ENCODE data around the gene CDKAL1. TPM values are rescaled to one million over a fixed set of nuclear protein-coding genes. Genes with fewer than 3 reads are reported as not detected.

CDKAL1 gene
- total and polyA plus RNA-seq, 8 donors, result 3.4 to 36.7 (median 10.4) TPM

GRCh38 chr6:20790032-20790791 lies 256.0 kb downstream of the CDKAL1 start:
- TF ChIP-seq POLR2A (IDR thresholded peaks at IDR 0.05), result no peak
- no peak for TF ChIP-seq CTCF (IDR thresholded peaks at IDR 0.05)
- no peak for TF ChIP-seq POLR2AphosphoS5 (IDR thresholded peaks at IDR 0.05)
- no peak for TF ChIP-seq EP300 (IDR thresholded peaks at IDR 0.05)
- DNase-seq, result no peak
- 88 to 98% (median 94%) methylated on average over 9 of the region's 9 CpGs for WGBS, 5 donors
- Histone ChIP-seq H3K4me1 (peaks cover 7 to 11% (median 9%) of the 10 kb centered on the region in 4 donors), H3K36me3 (peaks cover 0 to 4% (median 0%) of the 10 kb centered on the region in 4 donors), H3K9me3 (no peaks in the 10 kb centered on the region), H3K4me3 (no peak overlapping the region), H3K27me3 (no peaks in the 10 kb centered on the region), H3K27ac (no peak overlapping the region)
- intact Hi-C loops (cut with DNase I; ENCODE audit: low total_unique reads), result no loop called here

DNA sequence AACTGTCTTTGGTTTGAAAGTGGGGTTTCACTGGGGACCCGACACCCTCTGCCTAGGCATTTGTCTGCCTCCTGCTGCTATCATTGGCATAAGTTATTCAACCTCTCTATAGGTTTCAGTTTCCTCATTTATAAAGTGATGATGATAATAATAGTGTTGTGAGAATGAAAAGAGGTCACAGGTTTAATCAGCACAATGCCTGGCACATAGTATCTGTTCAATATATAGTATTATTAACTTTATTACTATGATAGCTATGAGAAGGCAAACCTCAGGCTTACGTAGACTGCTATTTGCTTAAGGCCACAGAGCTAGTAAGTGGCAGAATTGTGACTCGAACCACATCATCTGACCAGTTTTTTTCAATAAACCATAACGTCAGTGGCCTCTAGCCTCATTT lies 256.8 kb downstream of the CDKAL1 start:
- no peaks in the 10 kb centered on the region for H3K9me3 ChIP-seq
- peaks cover 7 to 11% (median 9%) of the 10 kb centered on the region in 4 donors for H3K4me1 ChIP-seq
- intact Hi-C loops (cut with DNase I; ENCODE audit: low total_unique reads), result no loop called here
- H3K27ac ChIP-seq, result no peak overlapping the region
- WGBS, 5 donors, result 86 to 92% (median 90%) methylated on average over 4 of the region's 4 CpGs
- no peaks in the 10 kb centered on the region for H3K27me3 ChIP-seq
- H3K36me3 ChIP-seq, result peaks cover 0 to 4% (median 0%) of the 10 kb centered on the region in 4 donors
- no peak overlapping the region for H3K4me3 ChIP-seq
- TF ChIP-seq EP300 (IDR thresholded peaks at IDR 0.05) (no peak), CTCF (IDR thresholded peaks at IDR 0.05) (no peak), POLR2A (IDR thresholded peaks at IDR 0.05) (no peak), POLR2AphosphoS5 (IDR thresholded peaks at IDR 0.05) (no peak)
- no peak for DNase-seq

GRCh38 chr6:20791944-20792343 lies 257.7 kb downstream of the CDKAL1 start:
- intact Hi-C loops (cut with DNase I; ENCODE audit: low total_unique reads), result no loop called here
- WGBS, 5 donors, result 66 to 78% (median 74%) methylated on average over 2 of the region's 2 CpGs
- H3K4me3 ChIP-seq, result no peak overlapping the region
- no peaks in the 10 kb centered on the region for H3K9me3 ChIP-seq
- H3K27ac ChIP-seq, result no peak overlapping the region
- no peaks in the 10 kb centered on the region for H3K27me3 ChIP-seq
- TF ChIP-seq POLR2AphosphoS5 (IDR thresholded peaks at IDR 0.05) (no peak), POLR2A (IDR thresholded peaks at IDR 0.05) (no peak), EP300 (IDR thresholded peaks at IDR 0.05) (no peak), CTCF (IDR thresholded peaks at IDR 0.05) (no peak)
- no peaks in the 10 kb centered on the region for H3K36me3 ChIP-seq
- no peak for DNase-seq
- peaks cover 7 to 11% (median 9%) of the 10 kb centered on the region in 4 donors for H3K4me1 ChIP-seq

GRCh38 chr6:20793174-20793573 lies 258.9 kb downstream of the CDKAL1 start:
- Histone ChIP-seq H3K4me1 (peaks cover 4 to 9% (median 6%) of the 10 kb centered on the region in 4 donors), H3K36me3 (no peaks in the 10 kb centered on the region), H3K27me3 (no peaks in the 10 kb centered on the region), H3K4me3 (no peak overlapping the region), H3K27ac (no peak overlapping the region), H3K9me3 (no peaks in the 10 kb centered on the region)
- WGBS, 5 donors, result 75 to 89% (median 78%) methylated on average over 5 of the region's 5 CpGs
- no peak for DNase-seq
- intact Hi-C loops (cut with DNase I; ENCODE audit: low total_unique reads), result no loop called here
- TF ChIP-seq CTCF (IDR thresholded peaks at IDR 0.05), result no peak
- no peak for TF ChIP-seq POLR2A (IDR thresholded peaks at IDR 0.05)
- no peak for TF ChIP-seq EP300 (IDR thresholded peaks at IDR 0.05)
- no peak for TF ChIP-seq POLR2AphosphoS5 (IDR thresholded peaks at IDR 0.05)
